GM19455 (cell line): Measurements from ENCODE around the gene PEX13.
"Not testable (repeated sequence)": the region's sequence is repeated elsewhere in the genome, so short reads cannot be mapped to it uniquely, and the experiment has no call there.

Experiments
- ATAC-seq: cut with Tn5 transposase; IDR thresholded peaks from one replicate; pipeline ENCODE4 v1.9.1; 2021; ENCODE audit not compliant: unreplicated experiment

Gene PEX13

GRCh38 chr2:61017556-61018317, at the start of gene PEX13, which contains the start of gene PUS10:
TSS of gene PEX13 (plus strand) at chr2:61017720. CDS start at chr2:61017760, 40 bp downstream.
TSS of gene PUS10 (minus strand) at chr2:61018255. CDS start at chr2:61011890, 6,365 bp downstream.
- peak; percentile 78 for ATAC-seq

GRCh38 chr2:60972889-60973656, 44.4 kb upstream of the PEX13 start:
- peak; percentile 2 for ATAC-seq

GRCh38 chr2:60973705-60974104, 43.8 kb upstream of the PEX13 start:
- no peak for ATAC-seq

- no peak for ATAC-seq
Measured at GRCh38 chr2:60974652-60975051, 42.9 kb upstream of the PEX13 start.

GRCh38 chr2:60976256-60976850, 41.2 kb upstream of the PEX13 start:
- ATAC-seq = no peak

GRCh38 chr2:60976875-60977561, 40.5 kb upstream of the PEX13 start:
- ATAC-seq = no peak

GRCh38 chr2:60977562-60977895, 40.0 kb upstream of the PEX13 start:
- ATAC-seq = no peak

- no peak for ATAC-seq
Measured at GRCh38 chr2:60979231-60979630, 38.3 kb upstream of the PEX13 start.

GRCh38 chr2:60980071-60980815, 37.3 kb upstream of the PEX13 start:
- peak; percentile 51 for ATAC-seq

GRCh38 chr2:60982066-60982465, 35.5 kb upstream of the PEX13 start:
- ATAC-seq = not testable (repeated sequence)

GRCh38 chr2:60984720-60985119, 32.8 kb upstream of the PEX13 start:
- no peak for ATAC-seq

- no peak for ATAC-seq
Measured at GRCh38 chr2:60987041-60987440, 30.5 kb upstream of the PEX13 start.

- ATAC-seq = not testable (repeated sequence)
Measured at GRCh38 chr2:60987656-60988055, 29.9 kb upstream of the PEX13 start.

GRCh38 chr2:60989259-60989658, 28.3 kb upstream of the PEX13 start:
- no peak for ATAC-seq

- no peak for ATAC-seq
Measured at GRCh38 chr2:60991644-60992043, 25.9 kb upstream of the PEX13 start.

- ATAC-seq = peak; percentile 93
Measured at GRCh38 chr2:60992985-60993392, 24.5 kb upstream of the PEX13 start.

GRCh38 chr2:60994131-60994530, 23.4 kb upstream of the PEX13 start:
- ATAC-seq = no peak

GRCh38 chr2:60998628-60999545, 18.6 kb upstream of the PEX13 start:
- no peak for ATAC-seq

GRCh38 chr2:61005736-61006135, 11.8 kb upstream of the PEX13 start:
- no peak for ATAC-seq
